NCI-H1048 (cell line): ENCODE results near the gene FGF12.

Experiments used
- DNase-seq: peaks from one replicate; lab custom pipeline; 2025; lab: John Stamatoyannopoulos, UW

Gene FGF12

DNA sequence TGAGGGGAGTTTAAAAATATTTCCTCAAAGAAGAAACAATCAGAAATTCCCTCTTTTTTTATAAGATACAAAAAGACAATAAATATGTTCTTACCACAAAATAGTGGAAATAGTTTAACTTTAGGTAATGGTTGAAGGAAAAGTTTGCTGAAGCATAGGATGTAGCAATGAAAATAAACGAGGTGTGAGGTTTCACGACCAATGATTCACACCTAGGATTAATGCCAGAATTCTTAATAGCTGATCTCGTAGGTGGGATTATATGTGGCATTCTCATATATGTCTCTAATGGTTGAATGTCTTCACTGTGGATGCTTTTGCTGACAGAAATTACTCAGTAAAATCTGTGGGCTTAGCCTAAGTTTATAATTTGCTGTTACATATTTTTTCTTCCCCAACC, 467.7 kb downstream of the FGF12 start:
- DNase-seq, result no peak

- DNase-seq, result no peak
These were observed 468.6 kb downstream of the FGF12 start for GRCh38 chr3:192258721-192259120.

- no peak for DNase-seq
These were observed 471.5 kb downstream of the FGF12 start for GRCh38 chr3:192255839-192256238.

GRCh38 chr3:192253138-192253887, 474.0 kb downstream of the FGF12 start:
- DNase-seq, result no peak

DNA sequence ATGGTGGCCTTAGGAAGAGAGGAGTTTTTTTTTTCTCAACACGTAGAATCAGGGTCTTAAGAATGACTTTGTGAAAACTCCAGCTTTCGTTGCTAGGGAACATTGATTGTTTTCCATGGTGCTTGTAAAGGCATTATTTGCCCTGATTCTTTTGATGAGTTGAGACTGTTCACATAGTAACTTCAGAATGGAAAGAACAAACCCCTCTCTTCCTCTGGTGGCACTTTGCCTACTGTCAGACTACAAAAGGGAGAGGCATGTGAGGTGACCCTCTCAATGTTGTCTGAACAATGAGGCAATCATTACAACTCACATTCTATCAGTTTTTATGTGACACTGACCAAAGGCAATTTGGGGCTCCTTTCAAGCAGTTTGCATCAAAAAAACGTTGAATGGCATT, 477.8 kb downstream of the FGF12 start:
- no peak for DNase-seq

DNA sequence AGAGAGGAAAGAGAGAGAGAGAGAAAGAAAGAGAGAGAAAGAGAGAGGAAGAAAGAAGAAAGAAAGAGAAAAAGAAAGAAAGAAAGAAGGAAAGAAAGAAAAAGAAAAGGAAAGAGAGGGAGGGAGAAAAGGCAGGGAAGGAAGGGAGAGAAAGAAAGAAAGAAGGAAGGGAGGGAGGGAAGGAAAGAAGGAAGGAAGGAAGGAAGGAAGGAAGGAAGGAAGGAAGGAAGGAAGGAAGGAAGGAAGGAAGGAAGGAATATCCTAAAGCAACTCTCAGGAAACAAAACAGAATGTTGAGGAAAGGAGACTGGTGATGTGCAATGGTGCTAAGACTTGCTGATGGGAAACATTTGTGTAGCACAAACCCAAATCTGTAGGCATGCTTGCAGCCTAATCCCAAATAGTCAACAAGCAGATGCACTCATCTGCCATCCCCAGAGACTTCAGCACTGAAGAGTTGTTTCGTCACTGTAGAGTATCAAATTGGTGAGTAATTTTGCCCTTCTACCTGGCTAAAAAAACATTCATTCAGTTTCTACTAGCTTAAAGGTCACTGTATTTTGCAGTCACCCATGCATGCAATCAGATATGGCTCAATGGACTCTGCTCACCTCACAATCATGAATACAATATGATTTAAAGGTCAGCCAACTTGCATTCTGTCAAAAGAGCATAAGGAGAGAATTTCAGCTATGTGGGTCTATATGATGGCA, 480.3 kb downstream of the FGF12 start:
- no peak for DNase-seq

DNA sequence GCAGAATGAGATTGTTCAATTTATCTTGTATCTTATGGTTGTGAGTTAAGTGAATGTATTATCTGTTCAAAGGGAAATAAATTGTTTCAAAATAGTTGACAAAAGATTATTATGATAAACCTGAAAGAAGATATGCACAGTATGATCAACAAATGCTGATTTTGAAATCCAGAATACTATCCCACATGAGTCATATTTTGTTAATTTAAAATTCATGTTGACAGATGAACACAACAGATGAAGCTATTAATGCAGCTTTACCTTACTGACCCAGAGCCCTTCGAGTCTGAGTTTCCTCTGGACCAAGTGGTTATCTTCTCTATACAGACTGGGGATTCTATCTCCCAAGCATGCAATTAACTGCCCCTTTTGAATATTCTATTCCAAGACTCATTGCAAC, 482.8 kb downstream of the FGF12 start:
- DNase-seq, result no peak

DNA sequence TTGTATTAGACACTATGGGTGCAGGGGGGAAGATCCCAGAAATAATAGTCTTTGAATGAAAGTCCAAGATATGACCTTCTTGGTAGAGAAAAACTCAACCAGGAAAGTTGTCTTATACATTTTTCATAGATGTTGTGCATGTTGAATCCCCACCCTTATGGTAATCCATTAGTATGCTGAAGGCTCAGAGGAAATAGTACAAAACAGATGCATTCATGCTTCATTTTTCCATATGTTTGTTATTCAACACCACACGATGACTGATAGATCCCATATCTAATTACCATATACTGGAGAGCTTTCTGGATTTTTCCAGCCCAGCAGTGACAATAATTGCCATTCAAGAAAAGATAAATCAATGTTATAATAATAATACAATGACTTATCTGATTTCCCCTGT, 487.4 kb downstream of the FGF12 start:
- no peak for DNase-seq

GRCh38 chr3:192237992-192238608, 489.2 kb downstream of the FGF12 start:
- DNase-seq, result no peak

GRCh38 chr3:192229866-192230265, 497.5 kb downstream of the FGF12 start:
- no peak for DNase-seq

GRCh38 chr3:192224634-192225155, 502.6 kb downstream of the FGF12 start:
- DNase-seq, result no peak

GRCh38 chr3:192223815-192224214, 503.5 kb downstream of the FGF12 start:
- no peak for DNase-seq

DNA sequence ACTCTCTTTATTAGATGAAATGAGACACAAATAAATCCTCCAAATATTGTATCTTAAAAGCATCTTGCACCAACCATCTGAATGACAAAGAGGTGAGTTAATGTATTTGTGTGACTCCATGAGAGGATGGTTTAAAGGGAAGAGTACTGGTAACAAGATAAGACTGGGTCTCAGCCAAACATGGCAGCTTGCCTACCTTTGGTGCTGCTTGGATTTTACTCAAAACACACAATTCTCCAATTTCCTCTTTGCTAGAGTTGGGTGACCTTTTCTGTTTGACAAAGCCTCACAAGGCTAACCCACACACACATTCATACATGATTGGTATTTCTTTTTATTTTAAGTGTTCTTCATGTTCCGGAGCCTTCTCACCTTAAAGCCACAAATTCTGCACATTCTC, 506.4 kb downstream of the FGF12 start:
- DNase-seq, result no peak

GRCh38 chr3:192219926-192220325, 507.4 kb downstream of the FGF12 start:
- DNase-seq, result no peak

DNA sequence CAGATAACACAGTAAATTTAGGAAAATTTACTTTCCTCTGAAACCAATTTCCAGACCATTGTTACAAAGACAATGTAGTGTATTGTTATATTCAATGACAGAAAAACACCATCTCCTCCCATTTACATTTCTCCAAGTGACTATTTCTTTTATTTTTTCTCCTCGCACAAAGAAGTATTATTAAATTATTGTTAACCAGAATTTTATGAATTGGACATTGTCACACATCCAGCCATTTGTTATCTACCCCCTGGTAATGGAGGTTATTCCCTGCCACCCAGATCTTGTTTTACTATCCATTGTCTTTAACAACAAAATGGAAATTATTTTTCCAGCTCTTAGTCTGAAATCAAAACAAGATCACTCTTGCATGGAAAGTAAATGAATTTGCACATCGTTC, 511.3 kb downstream of the FGF12 start:
- DNase-seq, result no peak

- no peak for DNase-seq
These were observed 514.4 kb downstream of the FGF12 start for GRCh38 chr3:192212979-192213378.

DNA sequence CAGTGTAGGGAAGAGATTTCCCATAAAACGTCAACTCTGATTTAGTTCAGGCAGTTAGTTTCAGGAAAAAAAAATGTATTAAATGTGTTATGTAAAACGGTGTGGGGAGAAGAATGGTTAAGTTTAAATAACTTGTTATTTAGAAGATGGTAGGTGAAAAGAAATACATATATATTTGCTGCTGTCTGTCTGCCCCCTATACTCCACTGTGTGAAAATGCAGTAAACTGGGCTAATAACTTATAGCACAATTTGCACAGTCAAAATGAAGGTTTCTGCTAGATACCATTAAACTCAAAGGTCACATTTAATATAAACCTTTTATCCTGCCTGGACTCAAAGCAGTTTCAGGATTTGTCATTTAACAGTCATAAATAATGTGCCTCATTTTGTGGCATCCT, 515.0 kb downstream of the FGF12 start:
- DNase-seq, result no peak

GRCh38 chr3:192207651-192208050, 519.7 kb downstream of the FGF12 start:
- no peak for DNase-seq

DNA sequence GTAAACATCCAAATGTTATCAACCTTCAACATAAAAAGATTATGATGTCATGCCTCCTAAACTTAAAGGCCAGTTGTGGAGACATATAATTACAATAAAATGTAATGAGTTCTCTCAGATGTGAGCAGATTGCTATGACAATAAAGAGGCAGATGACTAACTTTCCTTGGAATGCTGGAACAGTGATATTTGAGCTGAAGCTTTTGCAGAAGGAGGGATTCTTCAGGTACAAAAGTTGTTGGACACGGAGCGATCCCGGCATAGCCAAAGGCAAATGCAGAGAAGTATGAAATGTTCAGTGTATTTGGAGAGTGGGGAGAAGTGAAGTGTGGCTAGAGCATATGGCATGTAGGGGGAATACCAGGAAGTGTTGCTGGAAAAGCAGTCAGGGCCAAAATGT, 520.1 kb downstream of the FGF12 start:
- DNase-seq, result no peak

DNA sequence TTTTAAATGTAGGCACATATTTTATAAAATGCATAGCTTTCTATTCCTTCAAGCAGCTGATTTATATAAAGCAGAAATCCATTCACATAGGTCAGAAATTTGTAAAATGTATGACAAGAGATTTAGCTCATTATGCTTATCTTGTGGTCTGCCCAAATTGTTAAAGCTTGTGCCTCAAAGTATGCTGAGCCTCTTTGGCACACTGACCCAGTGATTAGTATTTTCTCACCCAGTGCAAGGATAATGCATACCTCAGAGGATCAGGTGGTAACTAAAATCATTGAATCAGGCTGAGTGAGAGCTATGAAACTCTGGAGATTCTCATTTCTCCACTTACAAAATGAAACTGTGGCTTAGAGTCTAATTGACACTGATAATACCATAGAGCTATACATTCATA, 533.3 kb downstream of the FGF12 start:
- no peak for DNase-seq

DNA sequence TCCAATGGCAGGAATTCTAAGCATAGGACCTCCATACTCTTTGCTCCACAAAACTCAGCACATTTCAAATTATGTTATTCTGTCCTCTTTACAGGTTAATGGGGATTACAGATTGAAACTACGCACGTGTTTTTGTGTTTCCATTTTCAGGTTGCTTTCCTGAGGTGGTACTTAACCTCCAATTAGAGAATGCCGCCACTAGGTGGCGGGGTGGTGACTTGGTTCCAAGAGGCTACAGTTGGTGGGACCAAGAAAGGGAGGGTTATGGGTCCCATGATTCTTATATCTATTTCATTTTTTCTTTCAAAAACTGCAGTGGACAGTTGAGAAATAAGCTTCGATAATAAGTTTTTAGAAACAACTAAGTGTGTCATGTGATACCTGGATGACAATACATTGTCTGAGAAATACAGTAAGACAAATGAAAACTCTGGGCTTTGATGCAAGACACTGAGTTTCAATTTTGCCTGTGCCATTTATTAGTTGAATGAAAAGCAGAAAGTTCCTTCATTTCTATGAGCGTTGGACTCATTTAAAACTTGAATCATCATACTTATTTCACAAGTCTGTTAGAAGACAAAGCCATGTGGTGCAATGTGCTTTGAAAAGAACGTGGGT, 539.0 kb downstream of the FGF12 start:
- DNase-seq, result no peak

DNA sequence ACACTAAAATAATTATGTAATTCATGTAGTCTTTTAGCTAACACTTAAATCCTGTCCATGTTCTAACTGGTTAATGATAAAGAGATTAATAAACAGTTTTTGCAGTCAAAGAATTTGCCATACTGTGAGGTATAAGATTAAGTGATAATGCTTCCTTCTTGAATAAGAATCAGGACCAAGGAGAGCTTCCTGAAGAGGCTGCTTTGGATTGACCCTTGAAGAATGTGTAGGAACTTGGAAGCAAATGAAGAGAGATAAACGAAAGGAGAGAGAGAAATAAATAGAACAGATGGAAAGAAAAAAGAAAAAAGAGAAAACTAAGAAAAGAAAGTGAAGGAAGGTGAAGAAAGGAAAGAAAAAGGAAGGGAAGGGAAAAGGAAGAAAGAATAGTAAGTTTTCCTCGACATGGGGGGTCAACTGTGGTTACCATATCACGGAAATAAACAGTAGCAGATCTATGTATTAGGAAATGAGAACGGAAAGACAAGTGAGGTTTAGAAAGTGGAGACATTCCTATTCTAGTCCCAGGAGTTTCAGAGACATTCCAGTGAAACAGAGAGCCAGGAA, 539.8 kb downstream of the FGF12 start:
- no peak for DNase-seq
